HEK293T (cell line): ENCODE results near the gene TFB2M.
"Not testable (repeated sequence)": the region's sequence is repeated elsewhere in the genome, so short reads cannot be mapped to it uniquely, and the experiment has no call there.

ENCODE experiments used
- CTCF ChIA-PET: fragments of 350-600 bp; formaldehyde crosslinking; extraction: SDS; loops from one replicate; lab custom pipeline; 2021; ENCODE audit warnings: antibody characterized with exemption, inconsistent platforms; lab: Yijun Ruan, JAX
- POLR2A ChIA-PET: fragments of 350-600 bp; formaldehyde crosslinking; extraction: SDS; loops from one replicate; lab custom pipeline; 2020; ENCODE audit warnings: antibody characterized with exemption, inconsistent platforms; lab: Yijun Ruan, JAX
- DNase-seq: peaks from one replicate; pipeline ENCODE4 v3.0.0; 2012; ENCODE audit warnings: mixed read lengths; ENCODE audit errors: extremely low spot score
- ARNT ChIP-seq: fragments of 450-650 bp; IDR thresholded peaks from 2 replicates; pipeline ENCODE4 v1.6.1; 2017; ENCODE audit warnings: mild to moderate bottlenecking
- BHLHE40 ChIP-seq: fragments of 450-650 bp; IDR thresholded peaks from 2 replicates; pipeline ENCODE4 v1.6.1; 2016; ENCODE audit warnings: mild to moderate bottlenecking, moderate library complexity, borderline replicate concordance
- CTBP1 ChIP-seq: fragments of 450-650 bp; IDR thresholded peaks from 2 replicates; pipeline ENCODE4 v1.6.1; 2016; ENCODE audit warnings: borderline replicate concordance
- ELF4 ChIP-seq: fragments of 450-650 bp; IDR thresholded peaks from 2 replicates; pipeline ENCODE4 v1.6.1; 2017; ENCODE audit warnings: antibody characterized with exemption
- FOXA1 ChIP-seq: fragments of 450-650 bp; IDR thresholded peaks from 2 replicates; pipeline ENCODE4 v1.6.1; 2016; ENCODE audit warnings: mild to moderate bottlenecking
- FOXK2 ChIP-seq: fragments of 450-650 bp; IDR thresholded peaks from 2 replicates; pipeline ENCODE4 v1.6.1; 2016; ENCODE audit warnings: mild to moderate bottlenecking
- FOXM1 ChIP-seq: fragments of 450-650 bp; IDR thresholded peaks from 2 replicates; pipeline ENCODE4 v1.6.1; 2017; ENCODE audit warnings: mild to moderate bottlenecking, borderline replicate concordance
- HDGF ChIP-seq: fragments of 450-650 bp; IDR thresholded peaks from 2 replicates; pipeline ENCODE4 v1.6.1; 2017; ENCODE audit warnings: antibody characterized with exemption, borderline replicate concordance
- L3MBTL2 ChIP-seq: fragments of 450-650 bp; conservative IDR thresholded peaks from 2 replicates; pipeline ENCODE4 v1.6.1; 2016; ENCODE audit warnings: mild to moderate bottlenecking
- LEF1 ChIP-seq: fragments of 450-650 bp; IDR thresholded peaks from 2 replicates; pipeline ENCODE4 v1.6.1; 2017; ENCODE audit warnings: mild to moderate bottlenecking, borderline replicate concordance
- NFRKB ChIP-seq: fragments of 450-650 bp; IDR thresholded peaks from 2 replicates; pipeline ENCODE4 v1.6.1; 2016; ENCODE audit warnings: mild to moderate bottlenecking, moderate library complexity
- SP1 ChIP-seq: fragments of 450-650 bp; IDR thresholded peaks from 2 replicates; pipeline ENCODE4 v1.6.1; 2017
- SUZ12 ChIP-seq: fragments of 450-650 bp; IDR thresholded peaks from 2 replicates; pipeline ENCODE4 v1.6.1; 2016; ENCODE audit warnings: mild to moderate bottlenecking
- TARDBP ChIP-seq: fragments of 450-650 bp; IDR thresholded peaks from 2 replicates; pipeline ENCODE4 v1.6.1; 2016
- ZNF384 ChIP-seq: fragments of 450-650 bp; IDR thresholded peaks from 2 replicates; pipeline ENCODE4 v1.6.1; 2016
- TF ChIP-seq, protein P1 (sequence below): fragments of 450-650 bp; IDR thresholded peaks from 2 replicates; pipeline ENCODE4 v1.6.1; 2016

The TFB2M gene

DNA sequence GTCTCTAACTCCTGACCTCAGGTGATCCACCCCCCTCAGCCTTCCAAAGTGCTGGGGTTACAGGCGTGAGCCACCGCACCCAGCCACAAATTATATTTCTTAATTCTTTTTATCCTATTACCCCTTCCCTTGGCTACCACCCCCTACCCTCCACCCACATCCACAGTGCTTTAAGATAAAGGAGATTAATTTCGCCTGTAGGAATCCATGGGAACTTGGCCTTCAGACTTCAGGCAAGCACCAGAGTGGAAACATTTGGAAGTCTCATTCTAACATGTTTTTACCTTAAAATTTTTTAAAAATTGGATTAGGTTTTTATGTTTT lies 10.6 kb upstream of the TFB2M start:
- ChIA-PET POLR2A (no interaction called here), CTCF (no interaction called here)
- DNase-seq, result no peak
- TF ChIP-seq, protein P1, sequence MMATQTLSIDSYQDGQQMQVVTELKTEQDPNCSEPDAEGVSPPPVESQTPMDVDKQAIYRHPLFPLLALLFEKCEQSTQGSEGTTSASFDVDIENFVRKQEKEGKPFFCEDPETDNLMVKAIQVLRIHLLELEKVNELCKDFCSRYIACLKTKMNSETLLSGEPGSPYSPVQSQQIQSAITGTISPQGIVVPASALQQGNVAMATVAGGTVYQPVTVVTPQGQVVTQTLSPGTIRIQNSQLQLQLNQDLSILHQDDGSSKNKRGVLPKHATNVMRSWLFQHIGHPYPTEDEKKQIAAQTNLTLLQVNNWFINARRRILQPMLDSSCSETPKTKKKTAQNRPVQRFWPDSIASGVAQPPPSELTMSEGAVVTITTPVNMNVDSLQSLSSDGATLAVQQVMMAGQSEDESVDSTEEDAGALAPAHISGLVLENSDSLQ, result no peak
- no peak for TF ChIP-seq FOXM1
- no peak for TF ChIP-seq FOXK2
- no peak for TF ChIP-seq FOXA1
- TF ChIP-seq NFRKB, result no peak
- TF ChIP-seq HDGF, result no peak
- TF ChIP-seq L3MBTL2, result no peak
- no peak for TF ChIP-seq ELF4
- no peak for TF ChIP-seq ZNF384
- TF ChIP-seq CTBP1, result no peak
- TF ChIP-seq LEF1, result no peak
- no peak for TF ChIP-seq BHLHE40
- no peak for TF ChIP-seq TARDBP
- no peak for TF ChIP-seq SUZ12
- no peak for TF ChIP-seq SP1
- TF ChIP-seq ARNT, result no peak

DNA sequence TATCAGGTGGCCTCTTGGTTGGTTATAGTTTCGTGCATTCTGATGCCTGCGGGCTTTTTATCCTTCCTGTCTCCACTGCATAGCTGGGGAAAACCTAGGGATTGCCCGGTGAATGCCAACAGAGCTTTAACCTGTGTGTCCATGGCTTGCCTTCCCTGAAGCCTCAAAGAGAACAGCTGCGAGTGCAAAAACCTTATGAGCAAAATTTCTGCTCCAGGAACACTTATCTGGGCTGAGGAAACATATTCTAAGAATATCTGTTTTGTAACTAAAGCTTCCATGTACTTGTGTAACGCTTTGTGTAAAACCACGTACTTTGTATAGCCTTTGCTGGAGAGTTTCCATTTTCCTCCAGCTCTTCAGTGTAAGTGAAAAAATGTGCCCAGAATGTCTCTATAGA lies 7.4 kb upstream of the TFB2M start:
- CTCF ChIA-PET, result no interaction called here
- POLR2A ChIA-PET, result no interaction called here
- TF ChIP-seq ELF4 (no peak), L3MBTL2 (no peak), LEF1 (no peak), CTBP1 (no peak), SUZ12 (no peak), SP1 (no peak), FOXK2 (no peak), HDGF (no peak), ARNT (no peak), FOXM1 (no peak), NFRKB (no peak), ZNF384 (no peak), FOXA1 (no peak)
- TF ChIP-seq, protein P1, result no peak

DNA sequence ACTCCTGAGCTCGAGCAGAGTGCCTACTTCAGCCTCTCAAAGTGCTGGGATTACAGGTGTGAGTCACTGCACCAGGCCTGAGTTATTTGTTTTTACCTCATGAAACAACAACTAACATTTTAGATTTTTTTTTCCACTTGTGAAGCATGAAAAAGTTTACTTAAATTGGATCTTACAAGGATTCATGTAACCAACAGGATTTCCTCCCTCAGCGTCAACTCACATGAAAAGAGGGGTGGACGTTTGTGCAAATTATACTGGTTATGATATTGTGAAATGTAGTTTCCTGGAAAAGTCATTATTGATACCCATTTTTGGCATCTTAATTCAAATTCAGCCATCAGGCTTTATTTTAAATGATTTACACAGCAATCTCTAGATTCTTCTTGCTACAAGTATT lies 6.7 kb upstream of the TFB2M start:
- POLR2A ChIA-PET, result no interaction called here
- TF ChIP-seq FOXK2, result no peak
- no peak for TF ChIP-seq HDGF
- no peak for TF ChIP-seq BHLHE40
- TF ChIP-seq, protein P1, result no peak
- TF ChIP-seq LEF1, result no peak
- no peak for TF ChIP-seq SUZ12
- no peak for TF ChIP-seq L3MBTL2
- TF ChIP-seq CTBP1, result no peak
- no peak for TF ChIP-seq FOXA1
- no peak for TF ChIP-seq ELF4
- TF ChIP-seq FOXM1, result no peak
- CTCF ChIA-PET, result no interaction called here
- DNase-seq, result no peak

More for the DNA sequence above, 7.4 kb upstream of the TFB2M start:
- DNase-seq, result no peak

DNA sequence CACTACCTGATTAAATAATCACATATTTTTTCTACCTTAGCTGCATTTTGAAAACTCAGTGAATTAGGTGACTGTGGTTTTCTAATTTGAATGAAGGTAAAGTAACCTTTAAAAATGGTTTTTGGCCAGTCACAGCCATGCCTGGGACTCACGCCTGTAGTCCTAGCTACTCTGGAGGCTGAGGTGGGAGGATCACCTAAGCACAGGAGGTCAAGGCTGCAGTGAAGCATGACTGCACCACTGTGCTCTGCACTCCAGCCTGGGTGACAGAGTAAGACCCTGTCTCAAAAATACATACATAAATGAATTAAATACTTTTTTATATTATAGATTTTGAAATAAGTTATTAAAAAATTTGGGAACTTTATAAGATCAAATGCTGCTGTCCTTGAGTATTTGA lies 5.9 kb upstream of the TFB2M start:
- TF ChIP-seq SUZ12, result no peak
- TF ChIP-seq ARNT, result no peak
- no peak for TF ChIP-seq SP1
- TF ChIP-seq, protein P1, result no peak
- no peak for TF ChIP-seq LEF1
- TF ChIP-seq HDGF, result no peak
- no peak for TF ChIP-seq NFRKB
- no peak for TF ChIP-seq FOXM1
- no peak for TF ChIP-seq FOXA1
- TF ChIP-seq CTBP1, result no peak
- TF ChIP-seq ELF4, result no peak
- TF ChIP-seq L3MBTL2, result no peak
- no peak for TF ChIP-seq BHLHE40
- no peak for TF ChIP-seq ZNF384
- TF ChIP-seq FOXK2, result no peak
- TF ChIP-seq TARDBP, result no peak
- DNase-seq, result no peak
- ChIA-PET CTCF (no interaction called here), POLR2A (no interaction called here)

DNA sequence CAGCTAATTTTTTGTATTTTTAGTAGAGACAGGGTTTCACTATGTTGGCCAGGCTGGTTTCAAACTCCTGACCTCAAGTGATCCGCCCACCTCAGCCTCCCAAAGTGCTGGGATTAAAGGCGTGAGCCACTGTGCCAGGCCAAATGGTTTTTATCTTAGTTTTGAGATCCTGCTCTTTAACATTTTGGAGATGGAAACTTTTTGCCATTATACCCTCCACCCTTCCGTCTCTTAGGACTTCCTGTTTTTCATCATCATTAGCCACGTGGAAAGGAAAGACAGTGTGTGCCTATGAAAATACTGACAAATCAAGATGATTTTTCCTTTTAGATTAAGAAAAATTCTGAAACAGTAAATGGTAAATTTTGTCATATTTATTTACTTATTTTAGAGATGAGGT lies 5.2 kb upstream of the TFB2M start:
- CTCF ChIA-PET, POLR2A ChIA-PET, DNase-seq: not testable (repeated sequence)
